A204.1 (cell line): ENCODE data around the gene TMEM248.
"Not testable (repeated sequence)": the region's sequence is repeated elsewhere in the genome, so short reads cannot be mapped to it uniquely, and the experiment has no call there.

Experiments used
- FAIRE-seq: peaks from 2 replicates; lab custom pipeline; 2012; peaks lifted over from hg19 to GRCh38; lab: Jason Lieb, UNC

The TMEM248 gene

DNA sequence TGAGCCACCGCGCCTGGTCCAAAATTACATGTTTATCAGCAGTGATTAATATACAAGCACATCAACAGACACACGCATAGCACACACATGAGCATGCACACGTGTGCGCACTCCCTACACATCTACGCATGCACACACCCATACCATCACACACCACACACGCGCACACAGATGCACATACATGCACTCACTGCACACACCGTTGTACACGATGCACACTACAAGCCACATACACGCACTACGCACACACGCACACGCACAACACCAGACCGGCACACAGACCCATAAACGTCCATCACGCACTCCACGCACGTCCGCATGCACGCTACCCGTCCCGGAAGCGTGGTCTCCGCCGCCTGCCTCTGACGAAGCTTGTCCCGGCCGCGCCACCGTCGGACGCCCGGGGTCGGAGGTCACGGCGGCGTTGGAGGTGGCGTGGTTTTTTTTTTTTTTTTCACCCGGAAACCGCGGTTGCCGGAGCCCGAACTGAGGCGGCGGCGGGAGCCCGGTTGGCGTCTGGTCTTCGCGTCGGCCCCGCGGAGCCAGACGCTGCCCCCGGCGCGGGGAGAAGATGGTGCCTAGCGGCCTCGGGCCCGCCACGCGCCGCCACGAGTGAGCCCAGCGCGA lies at the start of gene TMEM248:
TMEM248 (plus strand) TSS at position 457 of the 627 bp plus-strand sequence. CDS start 20,641 bp downstream, outside the sequence.
- no peak for FAIRE-seq

- no peak for FAIRE-seq
These were observed 47.5 kb upstream of the TMEM248 start for GRCh38 chr7:66873476-66873875.

DNA sequence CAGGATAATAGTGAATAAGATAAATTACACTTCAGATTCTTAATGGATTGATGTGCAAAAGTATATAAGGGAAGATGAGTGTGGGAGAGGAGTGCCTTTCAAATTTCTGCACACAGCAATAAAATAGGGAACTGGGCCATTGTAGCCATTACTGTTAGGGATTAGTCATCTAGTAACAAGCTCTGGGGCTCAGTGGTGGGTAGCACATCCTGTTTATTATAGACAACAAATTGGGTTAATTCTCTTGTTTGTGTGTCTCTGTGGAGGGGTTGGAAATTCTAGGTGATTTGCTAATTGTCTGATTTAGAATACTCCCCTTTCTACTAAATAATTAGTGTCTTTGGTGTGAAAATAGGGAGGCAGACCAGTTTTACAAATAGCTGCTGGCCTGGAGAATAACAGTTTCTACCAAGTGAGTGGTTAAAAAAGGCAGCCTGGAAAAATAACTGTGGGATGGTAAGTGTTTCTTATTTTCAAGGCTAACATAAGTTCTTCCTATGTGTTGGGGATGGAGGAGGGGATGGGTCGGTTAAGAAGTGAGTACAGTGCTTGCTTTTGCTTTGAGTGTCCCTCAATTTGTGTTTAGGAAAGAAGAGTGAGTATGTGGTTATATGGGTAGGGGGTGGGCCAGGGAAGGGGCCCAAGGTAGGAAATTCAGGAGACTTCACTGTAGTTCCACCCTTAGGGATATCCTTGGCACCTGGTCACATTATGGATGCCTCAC lies 43.3 kb upstream of the TMEM248 start:
- FAIRE-seq: no peak

- not testable (repeated sequence) for FAIRE-seq
These were observed 42.7 kb upstream of the TMEM248 start for GRCh38 chr7:66878301-66878685.

DNA sequence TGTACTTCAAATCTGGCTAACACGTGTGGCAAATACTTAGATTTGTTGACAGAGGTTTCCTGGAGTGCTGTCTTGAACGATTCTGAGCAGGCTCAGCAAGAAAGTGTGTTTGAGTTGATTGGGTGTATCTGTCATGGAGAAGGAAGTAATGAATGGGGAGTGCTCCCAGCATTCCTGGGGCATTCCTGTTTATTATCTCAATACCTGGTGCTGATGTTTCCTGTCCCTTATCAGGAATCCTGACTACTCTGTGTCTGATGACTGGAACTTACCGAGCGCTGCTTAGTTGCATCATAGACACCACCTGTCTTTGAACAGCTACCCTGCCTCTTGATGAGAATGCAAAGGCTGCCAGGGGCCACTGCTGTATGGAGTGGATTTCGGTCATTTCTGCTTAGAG lies 41.0 kb upstream of the TMEM248 start:
- no peak for FAIRE-seq

- FAIRE-seq: not testable (repeated sequence)
These were observed 40.4 kb upstream of the TMEM248 start for GRCh38 chr7:66880577-66880976.

GRCh38 chr7:66883716-66884115 lies 37.3 kb upstream of the TMEM248 start:
- FAIRE-seq: no peak

DNA sequence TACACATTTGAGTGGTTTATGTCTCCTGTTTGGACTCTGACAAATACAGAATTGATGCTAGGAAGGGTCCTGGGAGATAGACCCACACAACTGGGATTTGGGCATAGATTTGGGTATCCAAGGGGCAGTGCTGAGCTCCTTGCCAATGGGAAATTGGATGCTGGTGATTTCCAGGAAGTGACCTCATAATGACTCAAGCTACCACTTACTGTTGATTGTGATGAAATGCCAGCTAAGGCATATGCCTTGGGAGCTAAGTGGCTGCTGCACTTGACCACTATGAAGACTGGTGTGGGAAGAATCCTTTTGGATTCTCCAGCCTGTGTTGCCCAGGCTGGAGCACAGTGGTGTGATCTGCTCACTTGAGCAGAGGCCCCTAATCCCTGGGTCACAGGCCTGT lies 36.5 kb upstream of the TMEM248 start:
- FAIRE-seq: not testable (repeated sequence)

DNA sequence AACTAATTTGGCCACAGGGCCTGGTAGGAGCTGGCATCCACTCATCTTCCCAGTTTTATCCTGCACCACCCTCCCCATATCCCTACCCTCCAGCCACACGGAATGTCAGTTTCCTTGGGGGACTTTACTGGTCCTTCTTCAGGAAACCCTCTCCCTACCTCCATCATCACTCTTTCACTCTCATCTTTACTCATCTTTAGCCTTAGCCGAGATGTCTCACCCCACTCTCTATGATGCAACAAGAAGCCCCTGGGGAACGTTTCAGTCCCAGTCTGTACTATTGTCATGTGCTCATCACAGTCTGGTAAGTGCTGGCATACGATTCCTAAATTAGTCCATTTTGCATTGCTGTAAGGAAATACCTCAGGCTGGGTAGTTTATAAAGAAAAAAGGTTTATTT lies 34.9 kb upstream of the TMEM248 start:
- FAIRE-seq: no peak

DNA sequence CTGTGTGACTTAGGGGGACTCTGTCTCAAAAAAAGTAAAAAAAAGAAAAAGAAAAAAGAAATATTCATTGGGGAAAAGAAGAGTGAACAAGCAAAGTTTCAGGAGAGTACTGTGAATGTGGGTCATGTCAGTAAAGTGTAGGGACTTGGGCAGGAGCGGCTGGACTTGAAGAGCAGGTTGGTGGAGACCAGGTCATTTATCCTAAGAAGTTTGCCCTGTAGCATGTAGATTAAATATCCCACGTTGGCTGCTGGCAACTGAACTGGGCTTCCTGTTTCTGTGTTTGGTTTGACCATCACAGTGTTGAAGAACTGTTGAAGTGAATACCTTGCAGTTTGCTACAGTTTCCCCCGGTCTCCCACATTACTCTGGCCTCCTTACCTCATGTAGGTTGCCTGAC lies 32.8 kb upstream of the TMEM248 start:
- not testable (repeated sequence) for FAIRE-seq

DNA sequence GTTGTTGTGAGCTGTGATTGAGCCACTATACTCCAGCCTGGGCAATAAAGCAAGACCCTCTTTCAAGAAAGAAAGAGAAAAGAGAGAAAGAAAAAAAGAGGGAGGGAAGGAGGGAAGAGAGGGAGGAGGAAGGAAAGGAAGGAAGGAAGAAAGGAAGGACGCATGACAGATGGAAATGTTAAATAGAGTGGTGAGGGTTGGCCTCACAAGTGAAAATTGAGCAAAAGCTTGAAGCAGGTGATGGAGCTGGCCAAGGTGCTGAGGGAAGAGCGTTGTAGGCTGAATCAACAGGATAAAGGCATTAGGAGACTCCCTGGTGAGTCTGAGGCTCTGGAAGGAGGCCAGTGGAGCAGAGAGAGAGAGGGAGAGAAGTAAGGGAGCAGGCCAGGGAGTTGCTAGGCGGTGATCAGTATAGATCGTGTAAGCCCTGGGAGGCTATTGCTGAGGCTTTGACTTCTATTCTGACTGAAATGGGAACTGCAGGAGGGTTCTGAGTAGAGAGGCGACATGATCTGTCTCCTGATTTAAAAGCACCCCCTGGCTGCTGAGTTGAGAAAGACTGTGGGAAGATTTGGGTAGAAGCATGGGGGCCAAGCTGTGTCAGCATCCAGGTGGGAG lies 26.5 kb upstream of the TMEM248 start:
- FAIRE-seq: no peak

- no peak for FAIRE-seq
These were observed 24.6 kb upstream of the TMEM248 start for GRCh38 chr7:66896441-66896840.

GRCh38 chr7:66899552-66900280 lies 21.3 kb upstream of the TMEM248 start:
- no peak for FAIRE-seq

GRCh38 chr7:66901941-66902843 lies 18.8 kb upstream of the TMEM248 start:
- FAIRE-seq: no peak

DNA sequence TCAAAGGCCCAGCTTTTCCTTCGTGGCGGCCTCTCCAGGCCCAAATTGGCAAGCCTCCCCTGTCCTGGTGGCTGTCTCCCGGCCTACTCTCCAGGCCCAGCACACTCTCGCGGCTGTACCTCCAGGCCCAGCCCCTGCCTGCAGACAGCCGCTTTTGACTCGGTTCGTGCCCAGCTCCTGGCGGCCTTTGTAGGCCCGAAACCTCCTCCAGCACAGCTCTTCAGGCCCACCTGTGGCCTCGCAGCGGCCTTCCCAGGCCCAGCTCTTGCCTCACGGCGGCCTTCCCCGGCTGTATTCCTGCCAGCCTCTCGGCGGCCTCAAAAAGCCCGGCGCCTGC lies 18.2 kb upstream of the TMEM248 start:
- FAIRE-seq: no peak

GRCh38 chr7:66903360-66904062 lies 17.5 kb upstream of the TMEM248 start:
- no peak for FAIRE-seq

GRCh38 chr7:66904063-66904593 lies 16.9 kb upstream of the TMEM248 start:
- FAIRE-seq: no peak

GRCh38 chr7:66905278-66905677 lies 15.7 kb upstream of the TMEM248 start:
- FAIRE-seq: no peak

- no peak for FAIRE-seq
These were observed 15.3 kb upstream of the TMEM248 start for GRCh38 chr7:66905689-66906088.

GRCh38 chr7:66907731-66908130 lies 13.3 kb upstream of the TMEM248 start:
- no peak for FAIRE-seq

DNA sequence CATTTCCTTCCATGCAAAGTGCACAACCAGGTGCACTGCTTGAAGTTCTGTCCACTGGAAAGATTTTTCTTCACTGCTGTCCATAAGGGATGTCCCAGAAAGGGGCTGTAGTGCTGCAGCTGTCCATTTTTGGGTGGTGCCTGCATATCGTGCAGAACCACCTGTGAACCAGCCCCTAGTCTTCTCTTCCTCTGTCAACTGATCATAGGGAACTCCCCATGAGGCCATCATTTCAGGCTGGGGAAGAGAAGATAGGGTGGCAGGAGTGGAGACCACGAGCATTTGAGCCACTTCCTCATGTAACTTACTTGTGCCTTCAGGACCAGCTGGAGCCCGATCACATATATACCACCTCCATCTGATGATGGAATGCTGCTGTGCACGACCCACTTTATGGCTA lies 12.4 kb upstream of the TMEM248 start:
- not testable (repeated sequence) for FAIRE-seq
